OCI-LY7 (cell line): Measurements from ENCODE around the gene BOD1. TPM values are rescaled to one million over a fixed set of nuclear protein-coding genes. Genes with fewer than 3 reads are reported as not detected.

Experiments
- BruUV-seq: library from RNA; stranded (reverse); fragments of 400-500 nt; replicated peaks from 2 replicates; lab custom pipeline; 2021; lab: Mats Ljungman, UMichigan
- CTCF ChIA-PET: fragments of 300-600 bp; sonication (Branson Sonifier 250); formaldehyde crosslinking; loops from one replicate; lab custom pipeline; 2022; ENCODE audit warnings: antibody characterized with exemption; ENCODE audit not compliant: unreplicated experiment; lab: Charles Lee
- POLR2A ChIA-PET: fragments of 300-600 bp; sonication (Branson Sonifier 250); formaldehyde crosslinking; loops from one replicate; lab custom pipeline; 2022; ENCODE audit warnings: antibody characterized with exemption; lab: Charles Lee
- DNase-seq: peaks from one replicate; pipeline ENCODE4 v3.0.0-alpha.2; 2015; ENCODE audit warnings: low spot score
- H2AFZ ChIP-seq: fragments of 200-600 bp; sonication (generic), shearing (Covaris generic); 2 replicates; pipeline ENCODE4 v1.6.1; 2014; ENCODE audit warnings: mild to moderate bottlenecking, antibody characterized with exemption, low read length, moderate library complexity
- H3K27ac ChIP-seq: fragments of 200-600 bp; sonication (generic); 2 replicates; pipeline ENCODE4 v1.5.1; 2014; ENCODE audit warnings: mixed run types, low read depth, mild to moderate bottlenecking, moderate library complexity, low read length, inconsistent platforms; ENCODE audit not compliant: poor library complexity, severe bottlenecking
- H3K36me3 ChIP-seq: fragments of 200-600 bp; sonication (generic); 2 replicates; pipeline ENCODE4 v1.6.1; 2014; ENCODE audit warnings: mild to moderate bottlenecking, antibody characterized with exemption, low read length, moderate library complexity, mixed read lengths; ENCODE audit not compliant: insufficient read depth
- H3K4me1 ChIP-seq: fragments of 200-600 bp; sonication (generic); 2 replicates; pipeline ENCODE4 v1.5.1; 2014; ENCODE audit warnings: mild to moderate bottlenecking, low read length; ENCODE audit not compliant: insufficient read depth, poor library complexity, severe bottlenecking
- H3K4me2 ChIP-seq: fragments of 200-600 bp; sonication (generic); 2 replicates; pipeline ENCODE4 v1.6.1; 2014; ENCODE audit warnings: mild to moderate bottlenecking, low read length
- H3K4me3 ChIP-seq: fragments of 200-600 bp; sonication (generic); 2 replicates; pipeline ENCODE4 v1.5.1; 2014; ENCODE audit warnings: mild to moderate bottlenecking, low read depth, low read length; ENCODE audit not compliant: poor library complexity, severe bottlenecking
- H3K79me2 ChIP-seq: fragments of 200-600 bp; sonication (generic); 2 replicates; pipeline ENCODE4 v1.6.1; 2016; ENCODE audit warnings: low read depth, mild to moderate bottlenecking, low read length, moderate library complexity, mixed read lengths; ENCODE audit not compliant: insufficient read depth
- H3K9me2 ChIP-seq: fragments of 200-600 bp; sonication (generic); 2 replicates; pipeline ENCODE4 v1.6.1; 2016; ENCODE audit warnings: mild to moderate bottlenecking, low read length, mixed read lengths; ENCODE audit not compliant: insufficient read depth
- H3K9me3 ChIP-seq: fragments of 200-600 bp; sonication (generic); 2 replicates; pipeline ENCODE4 v1.6.1; 2014; ENCODE audit warnings: mild to moderate bottlenecking, mixed run types, low read length, mixed read lengths
- H4K20me1 ChIP-seq: fragments of 200-600 bp; sonication (generic); 2 replicates; pipeline ENCODE4 v1.6.1; 2014; ENCODE audit warnings: mild to moderate bottlenecking, antibody characterized with exemption, low read length, moderate library complexity, mixed read lengths; ENCODE audit not compliant: insufficient read depth
- CTCF ChIP-seq: fragments of 200-600 bp; sonication (generic); conservative IDR thresholded peaks from 2 replicates; pipeline ENCODE4 v1.5.1; 2014; ENCODE audit warnings: mild to moderate bottlenecking, antibody characterized with exemption, low read length, moderate library complexity, mixed read lengths
- EZH2phosphoT487 ChIP-seq: fragments of 200-600 bp; sonication (generic); IDR thresholded peaks from 2 replicates; pipeline ENCODE4 v1.6.1; 2018; ENCODE audit warnings: low read depth, borderline replicate concordance, mild to moderate bottlenecking, mixed run types, antibody characterized with exemption, low read length, moderate library complexity, mixed read lengths
- intact Hi-C: fragments of 100-400 bp; cut with micrococcal nuclease; formaldehyde crosslinking; loops from one replicate; pipeline ENCODE4 v1.10.0; 2022; ENCODE audit not compliant: unreplicated experiment
- total RNA-seq, 2 experiments: library from RNA; depleted of rRNA in 1 of 2; stranded (reverse); fragments of >200 nt in 1 of 2; shearing (Covaris generic) in 1 of 2; gene quantifications; 2 replicates each; pipeline ENCODE4 v1.2.3, GENCODE V29; 2014 to 2022

BOD1 gene
- total RNA-seq, 2 experiments from 2014 or later, result 38.8 to 54.3 TPM

- H3K79me2 ChIP-seq, result no peaks in the 10 kb centered on the region
- no peak overlapping the region for H3K4me3 ChIP-seq
- TF ChIP-seq CTCF (no peak), EZH2phosphoT487 (no peak)
- H3K4me1 ChIP-seq, result peaks cover 52% of the 10 kb centered on the region
- no TSS peak for BruUV-seq
- ChIA-PET CTCF (interaction anchor here (1.0 to 1.6 kb wide), 2 partner anchors 9 to 204 kb away, joined by 3 to 5 read pairs; partner anchors contain the start of gene BOD1), POLR2A (interaction anchor here (0.6 to 1.0 kb wide), 2 partner anchors 292 to 348 kb away, joined by 3 read pairs; no protein-coding TSS in a partner anchor)
- peak overlapping the region; percentile 49; the same call in 1 of the 2 replicates for H2AFZ ChIP-seq
- no peak overlapping the region for H3K27ac ChIP-seq
- H3K4me2 ChIP-seq, result peak overlapping the region; percentile 37; the same call in 1 of the 2 replicates
- intact Hi-C loops, result loop anchor here (1.0 to 5.0 kb wide), 2 partner anchors 107 to 300 kb away; no protein-coding TSS in a partner anchor
- no peaks in the 10 kb centered on the region for H3K9me3 ChIP-seq
- H4K20me1 ChIP-seq, result no peaks in the 10 kb centered on the region
- no peaks in the 10 kb centered on the region for H3K9me2 ChIP-seq
- DNase-seq, result no peak
- no peaks in the 10 kb centered on the region for H3K36me3 ChIP-seq
Measured at GRCh38 chr5:173625261-173625660, 8.8 kb upstream of the BOD1 start.

GRCh38 chr5:173624282-173624681 lies 7.8 kb upstream of the BOD1 start:
- Histone ChIP-seq H3K9me3 (no peaks in the 10 kb centered on the region), H3K4me1 (peaks cover 46% of the 10 kb centered on the region), H3K36me3 (no peaks in the 10 kb centered on the region), H3K4me2 (no peak overlapping the region), H3K9me2 (no peaks in the 10 kb centered on the region), H2AFZ (no peak overlapping the region), H3K4me3 (no peak overlapping the region), H3K27ac (no peak overlapping the region), H3K79me2 (no peaks in the 10 kb centered on the region), H4K20me1 (no peaks in the 10 kb centered on the region)
- POLR2A ChIA-PET, result interaction anchor here (1.0 kb wide), 1 partner anchor 349 kb away, joined by 3 read pairs; no protein-coding TSS in a partner anchor
- CTCF ChIA-PET, result interaction anchor here (1.2 to 1.6 kb wide), 3 partner anchors 8 to 301 kb away, joined by 3 to 5 read pairs (median 3); partner anchors contain the start of gene BOD1
- no peak for TF ChIP-seq CTCF
- TF ChIP-seq EZH2phosphoT487, result no peak
- intact Hi-C loops, result no loop called here
- BruUV-seq, result no TSS peak
- no peak for DNase-seq

GRCh38 chr5:173623789-173624188 lies 7.3 kb upstream of the BOD1 start:
- Histone ChIP-seq H3K9me2 (no peaks in the 10 kb centered on the region), H3K36me3 (no peaks in the 10 kb centered on the region), H3K79me2 (no peaks in the 10 kb centered on the region), H4K20me1 (no peaks in the 10 kb centered on the region), H3K9me3 (no peaks in the 10 kb centered on the region), H2AFZ (no peak overlapping the region), H3K4me2 (no peak overlapping the region), H3K4me3 (no peak overlapping the region), H3K4me1 (peaks cover 47% of the 10 kb centered on the region), H3K27ac (no peak overlapping the region)
- CTCF ChIA-PET, result interaction anchor here (1.2 to 1.3 kb wide), 2 partner anchors 16 to 302 kb away, joined by 3 read pairs; no protein-coding TSS in a partner anchor
- TF ChIP-seq EZH2phosphoT487, result no peak
- no peak for TF ChIP-seq CTCF
- POLR2A ChIA-PET, result no interaction called here
- BruUV-seq, result no TSS peak
- no peak for DNase-seq
- intact Hi-C loops, result no loop called here
